Activated CD8-positive, alpha-beta T cell treated with anti-CD3 and anti-CD28 coated beads for 36 hours (primary cell): ENCODE results near the gene CAPN5. TPM values are rescaled to one million over a fixed set of nuclear protein-coding genes. Genes with fewer than 3 reads are reported as not detected.

Source experiments
- ATAC-seq: fragments of 200-7000 bp; cut with Tn5 transposase; one replicate; pipeline ENCODE4 v1.10.0; 2021; ENCODE audit warnings: mild to moderate bottlenecking, moderate library complexity
- CTCF ChIA-PET: fragments of 350-600 bp; sonication (Branson Sonifier 250); formaldehyde crosslinking; loops from one replicate; lab custom pipeline; 2021; ENCODE audit warnings: antibody characterized with exemption; lab: Charles Lee
- POLR2A ChIA-PET: fragments of 350-600 bp; sonication (Branson Sonifier 250); formaldehyde crosslinking; loops from one replicate; lab custom pipeline; 2021; ENCODE audit warnings: antibody characterized with exemption; lab: Charles Lee
- DNase-seq: peaks from one replicate; pipeline ENCODE4 v3.0.0-alpha.2; 2020
- H3K27ac Mint-ChIP-seq: one replicate; pipeline ENCODE4 v1.8.0; 2021; ENCODE audit warnings: mild to moderate bottlenecking, mixed read lengths
- H3K27me3 Mint-ChIP-seq: one replicate; pipeline ENCODE4 v1.8.0; 2021; ENCODE audit warnings: mixed read lengths
- H3K36me3 Mint-ChIP-seq: one replicate; pipeline ENCODE4 v1.8.0; 2021; ENCODE audit warnings: low read depth, mixed read lengths
- H3K4me1 Mint-ChIP-seq: one replicate; pipeline ENCODE4 v1.8.0; 2021; ENCODE audit warnings: low read depth, mixed read lengths
- H3K4me3 Mint-ChIP-seq: one replicate; pipeline ENCODE4 v1.8.0; 2021; ENCODE audit warnings: mild to moderate bottlenecking, moderate library complexity, mixed read lengths
- H3K9me3 Mint-ChIP-seq: one replicate; pipeline ENCODE4 v1.8.0; 2021; ENCODE audit warnings: mixed read lengths
- CTCF ChIP-seq: fragments of 200-600 bp; IDR thresholded peaks from one replicate; pipeline ENCODE4 v1.8.0; 2022; ENCODE audit warnings: antibody characterized with exemption, mild to moderate bottlenecking
- intact Hi-C: fragments of 100-400 bp; cut with micrococcal nuclease; formaldehyde crosslinking; loops from one replicate; pipeline ENCODE4 v1.10.0; 2022
- total RNA-seq, 2 experiments: library from RNA; stranded (reverse); gene quantifications; one replicate each; pipeline ENCODE4 v1.2.3, GENCODE V29; 2021

CAPN5 gene
- total RNA-seq, 2 experiments from 2014 or later, result 1.6 to 2.2 TPM

GRCh38 chr11:77150836-77151235 lies 84.1 kb downstream of the CAPN5 start:
- Mint-ChIP-seq H3K4me3 (no peak overlapping the region), H3K9me3 (no peaks in the 10 kb centered on the region), H3K27me3 (no peaks in the 10 kb centered on the region), H3K27ac (no peak overlapping the region), H3K4me1 (peaks cover 48% of the 10 kb centered on the region), H3K36me3 (no peaks in the 10 kb centered on the region)
- intact Hi-C loops, result no loop called here
- CTCF ChIA-PET, result interaction anchor here (1.0 to 3.1 kb wide), 2 partner anchors 24 to 231 kb away, joined by 3 to 15 read pairs; no protein-coding TSS in a partner anchor
- POLR2A ChIA-PET, result no interaction called here
- TF ChIP-seq CTCF, result no peak
- no peak for DNase-seq
- ATAC-seq, result no peak

- Mint-ChIP-seq H3K27ac (peak overlapping the region; percentile 65), H3K36me3 (no peaks in the 10 kb centered on the region), H3K27me3 (no peaks in the 10 kb centered on the region), H3K9me3 (no peaks in the 10 kb centered on the region), H3K4me3 (peak overlapping the region; percentile 1), H3K4me1 (peaks cover 47% of the 10 kb centered on the region)
- ATAC-seq (peak; percentile 78), DNase-seq (peak; percentile 91)
- no peak for TF ChIP-seq CTCF
- POLR2A ChIA-PET, result interaction anchor here (1.2 kb wide), 1 partner anchor 10 kb away, joined by 3 read pairs; no protein-coding TSS in a partner anchor
- CTCF ChIA-PET, result interaction anchor here (1.0 to 3.1 kb wide), 4 partner anchors 9 to 232 kb away, joined by 3 to 15 read pairs (median 4); no protein-coding TSS in a partner anchor
- intact Hi-C loops, result no loop called here
Observed at GRCh38 chr11:77151804-77152509, 85.2 kb downstream of the CAPN5 start.

GRCh38 chr11:77152846-77153245 lies 86.1 kb downstream of the CAPN5 start:
- Mint-ChIP-seq H3K4me3 (peak overlapping the region; percentile 1), H3K9me3 (no peaks in the 10 kb centered on the region), H3K27ac (peak overlapping the region; percentile 65), H3K36me3 (no peaks in the 10 kb centered on the region), H3K4me1 (peaks cover 41% of the 10 kb centered on the region), H3K27me3 (no peaks in the 10 kb centered on the region)
- ChIA-PET POLR2A (no interaction called here), CTCF (interaction anchor here (1.4 to 3.1 kb wide), 2 partner anchors 26 to 35 kb away, joined by 4 to 15 read pairs; no protein-coding TSS in a partner anchor)
- DNase-seq (no peak), ATAC-seq (no peak)
- no peak for TF ChIP-seq CTCF
- intact Hi-C loops, result no loop called here

GRCh38 chr11:77153276-77154185 lies 86.8 kb downstream of the CAPN5 start:
- DNase-seq (peak; percentile 25), ATAC-seq (no peak)
- H3K27ac Mint-ChIP-seq, result peak overlapping the region; percentile 53
- peaks cover 34% of the 10 kb centered on the region for H3K4me1 Mint-ChIP-seq
- no peaks in the 10 kb centered on the region for H3K9me3 Mint-ChIP-seq
- ChIA-PET POLR2A (no interaction called here), CTCF (interaction anchor here (1.0 to 3.1 kb wide), 2 partner anchors 26 kb away, joined by 4 to 15 read pairs; no protein-coding TSS in a partner anchor)
- no peaks in the 10 kb centered on the region for H3K36me3 Mint-ChIP-seq
- intact Hi-C loops, result no loop called here
- TF ChIP-seq CTCF, result no peak
- no peaks in the 10 kb centered on the region for H3K27me3 Mint-ChIP-seq
- H3K4me3 Mint-ChIP-seq, result no peak overlapping the region
